B cell (primary cell): ENCODE measurements around the gene ACE. TPM values are rescaled to one million over a fixed set of nuclear protein-coding genes. Genes with fewer than 3 reads are reported as not detected.

Source experiments
- ATAC-seq: fragments of 200-7000 bp; cut with Tn5 transposase; one replicate; pipeline ENCODE4 v1.10.0; 2021; ENCODE audit warnings: low read depth, mild to moderate bottlenecking, moderate number of reproducible peaks, moderate library complexity
- CTCF ChIA-PET: fragments of 350-600 bp; sonication (Branson Sonifier 250); formaldehyde crosslinking; loops from one replicate; lab custom pipeline; 2021; ENCODE audit warnings: antibody characterized with exemption, inconsistent platforms; lab: Charles Lee
- POLR2A ChIA-PET: fragments of 350-600 bp; sonication (Branson Sonifier 250); formaldehyde crosslinking; loops from one replicate; lab custom pipeline; 2021; ENCODE audit warnings: antibody characterized with exemption; lab: Charles Lee
- DNase-seq: peaks from one replicate; pipeline ENCODE4 v3.0.0; 2013
- H2AFZ ChIP-seq: 2 replicates; pipeline ENCODE4 v1.6.1; 2012; ENCODE audit warnings: mild to moderate bottlenecking, low read depth, low read length; ENCODE audit not compliant: insufficient read depth, poor library complexity, severe bottlenecking
- H3K27ac ChIP-seq, 2 donors: 1 replicate in 1 of 2; 2 replicates in 1 of 2; pipeline ENCODE4 v1.5.1; 2012 to 2013; ENCODE audit warnings: low read length in 2 of 2, mild to moderate bottlenecking in 2 of 2, moderate library complexity in 1 of 2
- H3K27me3 ChIP-seq, 4 experiments: fragments of 200-600 bp in 1 of 4; sonication (generic) in 1 of 4; replicated peaks in 1 of 4; 1 replicate in 2 of 4; 2 replicates in 2 of 4; pipeline versions ENCODE4 v1.6.1 to v1.7.0; 2013 to 2016; ENCODE audit warnings: low read length in 3 of 4, mild to moderate bottlenecking in 2 of 4, mixed read lengths in 1 of 4, moderate library complexity in 1 of 4; ENCODE audit not compliant: insufficient read depth in 4 of 4, control insufficient read depth in 3 of 4; ENCODE audit errors: control extremely low read depth in 1 of 4
- H3K36me3 ChIP-seq, 2 experiments: replicated peaks in 1 of 2; 1 replicate in 1 of 2; 2 replicates in 1 of 2; pipeline versions ENCODE4 v1.6.1 to v1.7.1; 2013; ENCODE audit warnings: low read length in 1 of 2; ENCODE audit not compliant: insufficient read depth in 2 of 2, control insufficient read depth in 1 of 2; ENCODE audit errors: control extremely low read depth in 1 of 2, extremely low read depth in 1 of 2
- H3K4me1 ChIP-seq, 2 donors: fragments of 200-600 bp in 1 of 2; sonication (generic) in 1 of 2; 1 replicate in 1 of 2; 2 replicates in 1 of 2; pipeline versions ENCODE4 v1.5.1 to v1.6.1; 2013 to 2017; ENCODE audit warnings: low read length in 2 of 2; ENCODE audit not compliant: control insufficient read depth in 2 of 2, insufficient read depth in 2 of 2
- H3K4me2 ChIP-seq: replicated peaks from 2 replicates; pipeline ENCODE3; 2012; ENCODE audit warnings: mild to moderate bottlenecking, low read depth, low read length; ENCODE audit not compliant: poor library complexity, severe bottlenecking
- H3K4me3 ChIP-seq, 5 experiments: fragments of 200-600 bp in 1 of 5; sonication (generic) in 1 of 5; 1 replicate in 3 of 5; 2 replicates in 2 of 5; pipeline versions ENCODE4 v1.5.1 to v1.7.0; 2011 to 2016; ENCODE audit warnings: low read length in 4 of 5, mild to moderate bottlenecking in 4 of 5, low read depth in 2 of 5, control low read depth in 1 of 5, moderate library complexity in 1 of 5; ENCODE audit not compliant: insufficient read depth in 1 of 5; ENCODE audit errors: control extremely low read depth in 1 of 5, extremely low read depth in 1 of 5
- H3K79me2 ChIP-seq: fragments of 200-600 bp; sonication (generic); one replicate; pipeline ENCODE4 v1.6.0; 2016; ENCODE audit warnings: low read length; ENCODE audit not compliant: control insufficient read depth, insufficient read depth
- H3K9ac ChIP-seq: fragments of 200-600 bp; sonication (generic); 2 replicates; pipeline ENCODE4 v1.6.1; 2017; ENCODE audit warnings: mild to moderate bottlenecking, low read length, moderate library complexity
- H3K9me3 ChIP-seq, 3 donors: one replicate each; pipeline versions ENCODE4 v1.6.1 to v1.7.1; 2013; ENCODE audit warnings: low read length in 2 of 3; ENCODE audit not compliant: control insufficient read depth in 2 of 3, insufficient read depth in 1 of 3; ENCODE audit errors: control extremely low read depth in 1 of 3
- H4K20me1 ChIP-seq: 2 replicates; pipeline ENCODE4 v1.6.0; 2012; ENCODE audit warnings: mild to moderate bottlenecking, low read length; ENCODE audit not compliant: insufficient read depth, control insufficient read depth, poor library complexity, severe bottlenecking
- H3K27ac Mint-ChIP-seq: one replicate; pipeline ENCODE4 v1.8.0; 2021; ENCODE audit warnings: mixed read lengths
- H3K27me3 Mint-ChIP-seq: one replicate; pipeline ENCODE4 v1.8.0; 2021; ENCODE audit warnings: mixed read lengths
- H3K4me1 Mint-ChIP-seq: one replicate; pipeline ENCODE4 v1.8.0; 2021; ENCODE audit warnings: mixed read lengths
- H3K4me3 Mint-ChIP-seq: one replicate; pipeline ENCODE4 v1.8.0; 2021; ENCODE audit warnings: mixed read lengths
- H3K9me3 Mint-ChIP-seq: one replicate; pipeline ENCODE4 v1.8.0; 2022; ENCODE audit warnings: mixed read lengths; ENCODE audit not compliant: insufficient read depth
- EZH2 ChIP-seq: IDR thresholded peaks from 2 replicates; pipeline ENCODE4 v1.6.1; 2012; ENCODE audit warnings: borderline replicate concordance, low read depth, mild to moderate bottlenecking, moderate library complexity, low read length; ENCODE audit not compliant: insufficient read depth, poor library complexity, severe bottlenecking
- WGBS: methylation state at CpG from one replicate; pipeline ENCODE4 v1.1.5; 2013; ENCODE audit warnings: missing lambda C conversion rate; ENCODE audit not compliant: insufficient coverage; 5-methylcytosine and 5-hydroxymethylcytosine counted together
- intact Hi-C: fragments of 100-400 bp; cut with micrococcal nuclease; formaldehyde crosslinking; loops from one replicate; pipeline ENCODE4 v1.10.0; 2022
- polyA plus RNA-seq: library from polyadenylated mRNA; depleted of rRNA; stranded (reverse); fragments of >200 nt; gene quantifications from 2 replicates; pipeline ENCODE4 v1.2.3, GENCODE V29; 2012
- total RNA-seq, 2 donors: library from RNA; stranded (reverse); fragments of 120-200 nt in 1 of 2; gene quantifications; 1 replicate in 1 of 2; 2 replicates in 1 of 2; pipeline versions ENCODE4 v1.2.3 to v1.2.4, GENCODE V29; 2013 to 2022
- TF ChIP-seq, protein P1 (sequence below): fragments of 200-600 bp; IDR thresholded peaks from one replicate; pipeline ENCODE4 v1.8.0; 2022; ENCODE audit warnings: antibody characterized with exemption, mild to moderate bottlenecking

ACE gene
- total and polyA plus RNA-seq, 2 donors (not counting 1 experiment from before 2014, with no cell fraction given): 0.67 to 2.6 TPM

DNA sequence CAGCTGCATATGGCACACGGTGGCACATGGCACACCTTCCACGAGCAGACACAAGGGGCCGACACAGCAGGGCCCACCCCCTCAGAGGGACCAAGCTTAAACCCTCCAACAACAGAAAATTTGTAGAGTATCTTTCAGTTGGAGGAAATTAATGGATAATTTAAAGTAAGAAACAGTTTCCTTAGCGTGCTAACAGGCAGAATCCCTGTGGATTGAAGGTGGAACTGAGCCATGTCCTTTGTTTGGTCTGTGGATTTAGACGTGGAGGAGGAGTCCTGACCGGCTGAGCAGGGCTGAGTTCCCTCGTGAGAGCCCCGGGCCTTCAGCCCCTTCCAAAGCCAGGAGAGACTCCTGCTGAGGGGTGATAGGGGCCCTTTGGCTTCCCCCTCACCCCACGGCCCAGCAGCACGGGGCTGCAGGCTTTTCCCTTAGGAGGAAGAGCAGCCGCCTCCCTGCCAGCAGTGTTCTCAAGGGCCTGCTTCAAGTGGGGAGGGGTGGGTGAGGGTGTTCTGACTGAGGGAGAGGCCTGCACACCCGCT lies 29.3 kb upstream of the ACE start:
- H3K27ac Mint-ChIP-seq: peak overlapping the region; percentile 56
- CTCF ChIA-PET: interaction anchor here (1.4 to 2.9 kb wide), 3 partner anchors 22 to 165 kb away, joined by 5 to 13 read pairs (median 11); no protein-coding TSS in a partner anchor
- H3K4me1 ChIP-seq: peaks cover 13 to 24% of the 10 kb centered on the region in 2 donors
- H3K36me3 ChIP-seq: no peaks in the 10 kb centered on the region
- H3K4me2 ChIP-seq: peak overlapping the region; percentile 98
- 79% methylated on average over 2 of the region's 12 CpGs for WGBS
- H3K27ac ChIP-seq: no peak overlapping the region
- H3K79me2 ChIP-seq: no peaks in the 10 kb centered on the region
- no peaks in the 10 kb centered on the region for H3K9me3 Mint-ChIP-seq
- DNase-seq (no peak), ATAC-seq (no peak)
- peak overlapping the region; percentile 77 for H3K4me3 Mint-ChIP-seq
- H3K4me3 ChIP-seq: peak overlapping the region in 4 of 5 experiments; percentile 54 to 65 (median 61)
- H3K27me3 Mint-ChIP-seq: peaks cover 6% of the 10 kb centered on the region
- peaks cover 15% of the 10 kb centered on the region for H3K4me1 Mint-ChIP-seq
- H3K27me3 ChIP-seq: peaks cover 0 to 2% (median 0%) of the 10 kb centered on the region in 4 experiments
- intact Hi-C loops: loop anchor here (2.0 to 5.0 kb wide), 4 partner anchors 155 to 397 kb away; partner anchors contain the start of genes MAP3K3 and TACO1
- TF ChIP-seq, protein P1, sequence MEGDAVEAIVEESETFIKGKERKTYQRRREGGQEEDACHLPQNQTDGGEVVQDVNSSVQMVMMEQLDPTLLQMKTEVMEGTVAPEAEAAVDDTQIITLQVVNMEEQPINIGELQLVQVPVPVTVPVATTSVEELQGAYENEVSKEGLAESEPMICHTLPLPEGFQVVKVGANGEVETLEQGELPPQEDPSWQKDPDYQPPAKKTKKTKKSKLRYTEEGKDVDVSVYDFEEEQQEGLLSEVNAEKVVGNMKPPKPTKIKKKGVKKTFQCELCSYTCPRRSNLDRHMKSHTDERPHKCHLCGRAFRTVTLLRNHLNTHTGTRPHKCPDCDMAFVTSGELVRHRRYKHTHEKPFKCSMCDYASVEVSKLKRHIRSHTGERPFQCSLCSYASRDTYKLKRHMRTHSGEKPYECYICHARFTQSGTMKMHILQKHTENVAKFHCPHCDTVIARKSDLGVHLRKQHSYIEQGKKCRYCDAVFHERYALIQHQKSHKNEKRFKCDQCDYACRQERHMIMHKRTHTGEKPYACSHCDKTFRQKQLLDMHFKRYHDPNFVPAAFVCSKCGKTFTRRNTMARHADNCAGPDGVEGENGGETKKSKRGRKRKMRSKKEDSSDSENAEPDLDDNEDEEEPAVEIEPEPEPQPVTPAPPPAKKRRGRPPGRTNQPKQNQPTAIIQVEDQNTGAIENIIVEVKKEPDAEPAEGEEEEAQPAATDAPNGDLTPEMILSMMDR: no peak
- peak overlapping the region; percentile 74 for H3K9ac ChIP-seq
- POLR2A ChIA-PET: no interaction called here
- no peaks in the 10 kb centered on the region for H4K20me1 ChIP-seq
- no peaks in the 10 kb centered on the region for H3K9me3 ChIP-seq
- H2AFZ ChIP-seq: peak overlapping the region; percentile 80

DNA sequence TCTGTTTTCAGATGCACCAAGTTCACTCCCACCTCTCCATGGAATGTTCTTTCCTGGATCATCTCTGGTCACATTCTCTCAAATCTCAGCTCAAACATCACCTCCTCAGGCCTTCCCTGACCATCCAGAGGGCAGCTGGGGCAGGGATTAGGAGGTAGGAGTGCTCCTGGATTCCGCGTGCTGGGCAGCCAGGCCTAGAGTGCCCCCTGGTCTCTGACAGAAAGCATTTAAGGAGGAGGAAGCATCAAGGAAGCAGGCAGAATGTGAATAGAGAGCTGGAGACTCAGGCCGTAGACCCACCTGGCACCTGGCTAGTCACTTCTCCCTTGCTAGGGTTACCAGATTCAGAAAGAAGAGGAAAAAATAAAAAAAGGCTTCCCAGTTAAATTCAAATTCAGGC lies 28.2 kb upstream of the ACE start:
- H2AFZ ChIP-seq: no peak overlapping the region
- H3K4me3 ChIP-seq: no peak overlapping the region
- no peaks in the 10 kb centered on the region for H4K20me1 ChIP-seq
- H3K4me1 ChIP-seq: peaks cover 13 to 24% of the 10 kb centered on the region in 2 donors
- H3K9me3 Mint-ChIP-seq: no peaks in the 10 kb centered on the region
- no peaks in the 10 kb centered on the region for H3K79me2 ChIP-seq
- H3K27ac Mint-ChIP-seq: peak overlapping the region; percentile 50
- WGBS: 100% methylated on average over 2 of the region's 3 CpGs
- peaks cover 12% of the 10 kb centered on the region for H3K4me1 Mint-ChIP-seq
- H3K4me2 ChIP-seq: no peak overlapping the region
- peaks cover 6% of the 10 kb centered on the region for H3K27me3 Mint-ChIP-seq
- TF ChIP-seq EZH2: no peak
- TF ChIP-seq, protein P1: no peak
- no peaks in the 10 kb centered on the region for H3K36me3 ChIP-seq
- POLR2A ChIA-PET: no interaction called here
- H3K9ac ChIP-seq: no peak overlapping the region
- no peak overlapping the region for H3K4me3 Mint-ChIP-seq
- peaks cover 0 to 2% (median 0%) of the 10 kb centered on the region in 4 experiments for H3K27me3 ChIP-seq
- CTCF ChIA-PET: interaction anchor here (0.7 to 2.9 kb wide), 5 partner anchors 23 to 673 kb away, joined by 3 to 13 read pairs (median 4); no protein-coding TSS in a partner anchor
- no peaks in the 10 kb centered on the region for H3K9me3 ChIP-seq
- ATAC-seq (no peak), DNase-seq (no peak)
- intact Hi-C loops: loop anchor here (5.0 kb wide), 2 partner anchors 154 to 249 kb away; partner anchors contain the start of gene TACO1
- no peak overlapping the region for H3K27ac ChIP-seq
